CD4-positive, alpha-beta T cell treated with Interleukin-10 for 1 hour (primary cell): ENCODE results near the gene SLC22A1.
"Not testable (repeated sequence)": the region's sequence is repeated elsewhere in the genome, so short reads cannot be mapped to it uniquely, and the experiment has no call there.

ENCODE experiments used
- DNase-seq: peaks from one replicate; pipeline ENCODE4 v3.0.0-alpha.2; 2020

Gene SLC22A1

GRCh38 chr6:160125105-160125504, 3.5 kb downstream of the SLC22A1 start:
- DNase-seq: not testable (repeated sequence)

GRCh38 chr6:160127270-160128124, 5.9 kb downstream of the SLC22A1 start:
- no peak for DNase-seq

GRCh38 chr6:160128125-160128683, 6.6 kb downstream of the SLC22A1 start:
- DNase-seq: no peak

- no peak for DNase-seq
Measured at GRCh38 chr6:160128879-160129516, 7.4 kb downstream of the SLC22A1 start.

GRCh38 chr6:160129881-160130615, 8.4 kb downstream of the SLC22A1 start:
- DNase-seq: no peak

- DNase-seq: no peak
Measured at GRCh38 chr6:160130729-160131484, 9.3 kb downstream of the SLC22A1 start.

GRCh38 chr6:160131636-160132296, 10.2 kb downstream of the SLC22A1 start:
- DNase-seq: no peak

GRCh38 chr6:160132297-160132637, 10.7 kb downstream of the SLC22A1 start:
- no peak for DNase-seq

- no peak for DNase-seq
Measured at GRCh38 chr6:160132776-160133338, 11.2 kb downstream of the SLC22A1 start.

- DNase-seq: no peak
Measured at GRCh38 chr6:160133441-160134336, 12.1 kb downstream of the SLC22A1 start.

- not testable (repeated sequence) for DNase-seq
Measured at GRCh38 chr6:160134337-160134751, 12.7 kb downstream of the SLC22A1 start.

GRCh38 chr6:160134779-160135547, 13.3 kb downstream of the SLC22A1 start:
- DNase-seq: no peak

- DNase-seq: no peak
Measured at GRCh38 chr6:160135907-160136655, 14.5 kb downstream of the SLC22A1 start.

- DNase-seq: no peak
Measured at GRCh38 chr6:160137130-160137988, 15.7 kb downstream of the SLC22A1 start.

- peak; percentile 71 for DNase-seq
Measured at GRCh38 chr6:160137989-160138835, 16.6 kb downstream of the SLC22A1 start.

- DNase-seq: no peak
Measured at GRCh38 chr6:160138839-160139419, 17.3 kb downstream of the SLC22A1 start.

- DNase-seq: no peak
Measured at GRCh38 chr6:160139420-160139851, 17.8 kb downstream of the SLC22A1 start.
